ENCODE data around the gene TOMT.

The TOMT gene

DNA sequence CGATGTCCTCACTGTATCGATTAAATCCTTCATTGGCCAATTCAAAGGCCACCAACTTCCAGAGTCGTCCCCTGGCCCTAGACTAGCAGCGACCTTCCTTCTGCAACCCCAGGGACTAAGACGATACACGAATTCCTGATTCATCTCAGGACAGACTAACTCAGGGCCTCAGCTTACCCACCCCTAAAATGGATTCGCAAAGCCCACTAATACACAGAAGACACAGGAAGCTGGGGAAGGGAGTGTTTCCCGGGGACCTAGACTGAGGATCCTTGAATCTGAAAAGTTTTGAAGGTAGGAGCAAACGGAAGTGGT lies 3.1 kb upstream of the TOMT start:
- H3K4me3 Mint-ChIP-seq = peak overlapping the region; percentile 98
- no peaks in the 10 kb centered on the region for H3K9me3 Mint-ChIP-seq
- peaks cover 17% of the 10 kb centered on the region for H3K36me3 Mint-ChIP-seq
- no peak for DNase-seq (ENCODE audit: low spot score in 2 of 2)
- peaks cover 43% of the 10 kb centered on the region for H3K4me1 Mint-ChIP-seq
- no peaks in the 10 kb centered on the region for H3K27me3 Mint-ChIP-seq
- no peak for ATAC-seq (ENCODE audit: low read depth)
- H3K27ac Mint-ChIP-seq = peak overlapping the region; percentile 97

DNA sequence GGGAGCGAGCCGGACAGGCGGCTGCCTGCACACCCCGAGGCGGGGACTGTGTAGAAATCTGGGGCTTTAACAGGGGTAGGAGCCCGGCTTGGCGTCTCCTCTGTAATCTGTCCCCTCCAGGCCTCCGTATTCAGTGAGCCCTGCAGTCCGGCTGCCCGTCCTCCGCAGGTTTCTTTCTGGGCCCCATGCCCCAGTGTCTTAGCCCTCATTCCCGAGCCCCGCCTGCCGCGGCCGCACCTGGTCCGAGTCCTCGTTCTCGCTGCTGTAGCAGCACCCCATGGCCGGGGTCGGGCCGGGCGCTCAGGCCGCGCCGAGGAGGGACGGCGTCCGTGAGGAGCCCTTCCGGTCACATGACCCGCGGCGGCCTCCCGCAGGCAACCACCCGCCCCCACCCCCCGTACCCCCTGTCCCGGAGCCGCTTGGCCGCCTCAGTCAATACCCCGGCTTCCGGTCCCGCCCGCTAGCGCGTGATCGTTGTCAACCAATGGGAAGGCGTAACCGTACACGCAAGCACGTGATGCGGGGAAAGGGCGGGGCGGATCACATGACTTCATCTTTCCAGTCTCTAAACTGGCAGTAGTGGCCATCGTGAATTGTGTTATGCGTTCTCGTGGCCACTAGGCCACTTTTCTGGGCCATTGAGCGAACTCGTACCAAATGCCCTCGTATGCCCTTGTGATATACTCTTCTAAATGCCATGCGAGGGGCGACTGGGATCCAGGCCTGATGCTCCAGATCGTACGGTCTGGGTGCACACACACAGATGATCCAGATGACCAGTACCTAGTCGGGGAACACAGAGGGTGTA lies 2.6 kb upstream of the TOMT start, which contains the start of gene LAMTOR1:
Gene LAMTOR1, minus strand, starts transcription at position 352 of the 808 bp plus-strand sequence. Its CDS starts 73 bp downstream, at position 279.
- ATAC-seq (ENCODE audit: low read depth) = peak; percentile 98
- Mint-ChIP-seq H3K4me3 (peak within 1 kb of the TSS; percentile 98), H3K4me1 (peaks cover 38% of the 10 kb centered on the region), H3K36me3 (peaks cover 11% of the 10 kb centered on the region), H3K9me3 (no peaks in the 10 kb centered on the region), H3K27ac (peak within 1 kb of the TSS; percentile 97), H3K27me3 (no peaks in the 10 kb centered on the region)
- DNase-seq (ENCODE audit: low spot score in 2 of 2) = peak; percentile 89 to 93

DNA sequence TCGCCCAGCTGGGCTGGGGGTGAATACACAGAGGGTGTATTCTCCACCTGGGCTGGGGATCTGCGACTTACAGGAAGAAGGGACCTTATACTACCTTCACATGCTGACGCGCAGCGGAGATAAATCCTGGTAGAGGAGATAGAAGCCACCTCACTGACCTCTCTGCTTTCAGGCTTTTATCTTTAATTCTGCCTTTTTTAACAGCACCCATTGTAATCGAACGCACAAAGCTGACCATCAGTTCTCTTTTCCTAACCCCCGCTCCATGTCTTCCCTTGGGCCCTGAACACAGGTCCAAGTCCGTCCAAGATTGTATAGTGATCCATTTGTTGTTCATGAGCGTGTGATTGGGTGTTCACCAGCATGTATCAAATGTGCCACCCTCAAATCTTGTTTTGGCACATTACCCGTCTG lies 2.0 kb upstream of the TOMT start:
- no peaks in the 10 kb centered on the region for H3K27me3 Mint-ChIP-seq

DNA sequence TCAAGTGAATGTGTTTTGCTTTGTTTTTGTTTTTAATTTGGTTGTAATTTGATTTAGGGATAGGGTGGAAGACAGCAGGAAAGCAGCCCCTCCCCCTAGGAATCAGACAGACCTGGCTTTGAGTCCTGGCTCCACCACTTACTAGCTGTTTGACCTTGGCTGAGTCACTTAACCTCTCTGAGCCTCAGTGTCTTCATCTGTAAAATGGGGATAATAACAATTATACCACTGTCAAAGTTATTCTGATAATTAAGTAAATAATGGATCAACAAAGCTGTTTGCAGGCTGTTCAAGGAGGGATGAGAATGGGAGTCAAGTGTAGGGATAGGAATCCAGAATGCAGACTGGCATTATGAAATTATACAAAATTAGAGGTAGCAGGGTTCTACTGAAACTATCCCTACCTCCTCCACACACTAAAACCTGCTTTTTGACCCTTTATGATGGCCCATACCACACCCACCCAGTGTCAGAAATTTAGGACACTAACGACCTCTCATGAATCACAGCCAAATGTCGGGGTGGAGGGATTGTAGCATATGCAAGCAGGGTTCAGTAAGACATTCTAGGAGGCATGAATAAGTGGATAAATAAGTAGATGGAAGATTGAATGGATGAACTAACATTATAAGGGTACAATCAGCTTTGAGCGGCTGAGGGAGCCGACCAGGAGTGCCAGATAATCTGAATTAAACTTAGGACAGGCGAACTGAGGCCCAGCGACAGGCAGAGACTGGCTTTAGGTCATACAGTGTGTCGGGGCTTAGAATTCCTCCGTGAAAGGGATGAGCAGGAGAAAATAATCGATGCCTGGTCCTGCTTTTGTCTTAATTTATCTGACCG lies 5.8 kb downstream of the TOMT start:
- H3K27me3 Mint-ChIP-seq = peaks cover 3% of the 10 kb centered on the region

More for the DNA sequence above, 2.0 kb upstream of the TOMT start:
- Mint-ChIP-seq H3K4me1 (peaks cover 37% of the 10 kb centered on the region), H3K9me3 (no peaks in the 10 kb centered on the region), H3K36me3 (peaks cover 10% of the 10 kb centered on the region), H3K27ac (peak overlapping the region; percentile 97), H3K4me3 (peak overlapping the region; percentile 98)
- ATAC-seq (ENCODE audit: low read depth) (no peak), DNase-seq (ENCODE audit: low spot score in 2 of 2) (no peak)

DNA sequence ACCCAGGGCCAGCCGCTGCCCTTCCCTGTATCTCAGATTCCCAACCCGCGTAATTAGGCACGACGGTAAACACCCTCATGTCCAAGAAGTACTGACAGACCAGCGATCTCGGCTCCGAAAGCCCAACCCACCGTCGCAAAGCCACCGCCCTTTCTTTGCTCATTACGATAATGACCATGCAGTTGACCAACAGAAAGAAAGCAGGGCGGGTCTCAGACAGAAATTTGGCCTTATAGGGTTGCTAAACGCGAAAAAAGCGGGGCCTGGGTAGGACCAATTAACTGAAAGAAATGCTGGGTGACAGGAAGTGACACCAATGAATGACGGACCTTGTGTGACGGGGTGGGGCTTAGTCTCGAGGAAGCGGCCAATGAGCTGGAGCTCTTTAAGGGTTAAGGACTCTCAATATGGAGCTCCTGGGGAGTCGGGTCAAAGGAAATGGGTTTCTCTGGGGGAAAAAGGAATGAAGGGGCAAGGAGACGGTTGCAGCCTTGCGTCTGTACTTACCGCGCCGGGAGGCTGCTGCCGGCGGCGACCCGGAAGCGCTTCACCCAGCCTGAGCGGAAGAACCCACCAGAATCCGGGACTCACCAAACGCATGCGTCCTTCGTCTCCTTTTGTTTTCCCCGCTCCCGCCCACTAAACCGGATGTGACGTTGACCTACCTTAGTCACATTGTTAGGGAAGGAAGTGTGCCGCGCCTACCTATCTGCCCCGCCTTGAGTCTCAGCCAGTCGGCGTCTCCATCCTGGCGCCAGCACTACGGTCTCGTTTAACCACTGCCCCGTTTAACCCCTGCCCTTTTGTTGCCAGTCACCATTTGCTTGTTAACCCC lies 6.6 kb downstream of the TOMT start, which contains the start of gene ANAPC15:
Gene ANAPC15, minus strand, starts transcription at position 553 of the 835 bp plus-strand sequence. CDS start 1,419 bp downstream, outside the sequence.
- Mint-ChIP-seq H3K4me1 (peaks cover 16% of the 10 kb centered on the region), H3K27me3 (peaks cover 4% of the 10 kb centered on the region), H3K4me3 (peak within 1 kb of the TSS; percentile 95), H3K36me3 (peaks cover 6% of the 10 kb centered on the region), H3K9me3 (no peaks in the 10 kb centered on the region), H3K27ac (peak within 1 kb of the TSS; percentile 95)
- ATAC-seq (ENCODE audit: low read depth) = peak; percentile 84
- DNase-seq (ENCODE audit: low spot score in 2 of 2) = peak; percentile 92 to 97

More for the DNA sequence above, 5.8 kb downstream of the TOMT start:
- H3K36me3 Mint-ChIP-seq = peaks cover 8% of the 10 kb centered on the region
- ATAC-seq (ENCODE audit: low read depth) = no peak
- H3K9me3 Mint-ChIP-seq = no peaks in the 10 kb centered on the region
- H3K4me1 Mint-ChIP-seq = peaks cover 16% of the 10 kb centered on the region
- DNase-seq (ENCODE audit: low spot score in 2 of 2) = no peak
- peak overlapping the region; percentile 95 for H3K4me3 Mint-ChIP-seq
- peak overlapping the region; percentile 95 for H3K27ac Mint-ChIP-seq

DNA sequence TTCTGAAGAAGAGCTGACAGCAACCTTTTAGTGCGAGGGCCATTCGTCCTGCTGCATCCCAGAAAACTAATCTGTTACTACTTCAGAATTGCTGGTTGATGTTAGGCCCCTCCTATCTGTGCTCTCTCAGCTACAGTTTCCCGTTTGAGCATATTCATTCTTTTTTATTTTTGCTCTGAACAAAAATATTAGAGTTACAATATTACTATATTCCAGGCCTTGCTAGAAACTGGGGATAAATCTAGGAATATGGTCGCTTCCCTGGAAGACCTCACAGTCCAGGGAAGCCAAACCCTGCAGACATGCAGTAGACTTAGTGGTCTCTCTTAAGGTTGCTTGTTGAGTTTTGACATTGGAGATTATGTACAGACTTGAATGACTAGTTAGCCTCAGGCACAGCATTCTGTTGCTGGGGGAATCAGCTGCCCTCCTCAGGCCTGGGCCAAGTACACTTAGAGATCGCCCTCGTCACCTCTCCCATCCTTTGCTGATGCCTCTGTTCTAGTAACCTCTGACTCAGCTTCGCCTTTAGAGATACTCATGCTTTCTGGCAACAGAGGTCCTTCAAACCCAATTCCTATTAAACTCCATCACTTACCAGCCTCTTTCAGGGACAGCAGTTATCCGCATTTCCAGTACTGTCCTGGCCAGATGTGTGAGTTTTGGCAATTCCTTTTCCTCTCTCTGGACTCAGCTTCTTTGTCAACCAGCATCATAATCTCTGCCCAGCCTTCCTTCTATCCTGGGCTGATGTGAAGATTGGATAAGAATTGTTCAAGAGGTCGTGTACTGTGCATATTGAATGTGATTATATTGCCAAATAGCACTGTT lies 7.5 kb downstream of the TOMT start:
- peaks cover 6% of the 10 kb centered on the region for H3K27me3 Mint-ChIP-seq
- H3K4me1 Mint-ChIP-seq = peaks cover 16% of the 10 kb centered on the region
- no peaks in the 10 kb centered on the region for H3K9me3 Mint-ChIP-seq
- peak overlapping the region; percentile 95 for H3K27ac Mint-ChIP-seq
- H3K36me3 Mint-ChIP-seq = peaks cover 4% of the 10 kb centered on the region
- H3K4me3 Mint-ChIP-seq = peak overlapping the region; percentile 95
- ATAC-seq (ENCODE audit: low read depth) (peak; percentile 0), DNase-seq (ENCODE audit: low spot score in 2 of 2) (no peak)

DNA sequence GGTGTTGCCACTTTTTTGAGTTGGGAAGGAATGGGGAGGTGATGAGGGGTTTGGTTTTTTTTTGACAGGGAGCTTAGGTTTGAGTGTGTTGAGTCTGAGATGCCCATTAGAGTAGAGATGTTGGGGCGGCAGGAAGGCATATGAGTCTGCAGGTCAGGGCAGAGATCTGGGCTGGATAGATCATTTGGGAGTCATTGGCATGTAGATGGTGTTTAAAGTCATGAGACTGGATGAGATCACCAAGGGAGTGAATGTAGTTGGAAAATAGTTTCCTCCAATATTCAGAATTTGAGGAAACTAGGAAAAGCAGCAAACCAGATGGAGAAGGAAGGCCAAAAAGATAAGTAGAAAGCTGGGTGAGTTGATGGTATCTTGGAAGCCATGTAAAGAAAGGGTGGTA lies 8.8 kb downstream of the TOMT start:
- ATAC-seq (ENCODE audit: low read depth) = no peak
- Mint-ChIP-seq H3K9me3 (no peaks in the 10 kb centered on the region), H3K36me3 (peaks cover 4% of the 10 kb centered on the region), H3K4me1 (peaks cover 16% of the 10 kb centered on the region), H3K27ac (no peak overlapping the region), H3K4me3 (no peak overlapping the region), H3K27me3 (peaks cover 9% of the 10 kb centered on the region)
- DNase-seq (ENCODE audit: low spot score in 2 of 2) = no peak

DNA sequence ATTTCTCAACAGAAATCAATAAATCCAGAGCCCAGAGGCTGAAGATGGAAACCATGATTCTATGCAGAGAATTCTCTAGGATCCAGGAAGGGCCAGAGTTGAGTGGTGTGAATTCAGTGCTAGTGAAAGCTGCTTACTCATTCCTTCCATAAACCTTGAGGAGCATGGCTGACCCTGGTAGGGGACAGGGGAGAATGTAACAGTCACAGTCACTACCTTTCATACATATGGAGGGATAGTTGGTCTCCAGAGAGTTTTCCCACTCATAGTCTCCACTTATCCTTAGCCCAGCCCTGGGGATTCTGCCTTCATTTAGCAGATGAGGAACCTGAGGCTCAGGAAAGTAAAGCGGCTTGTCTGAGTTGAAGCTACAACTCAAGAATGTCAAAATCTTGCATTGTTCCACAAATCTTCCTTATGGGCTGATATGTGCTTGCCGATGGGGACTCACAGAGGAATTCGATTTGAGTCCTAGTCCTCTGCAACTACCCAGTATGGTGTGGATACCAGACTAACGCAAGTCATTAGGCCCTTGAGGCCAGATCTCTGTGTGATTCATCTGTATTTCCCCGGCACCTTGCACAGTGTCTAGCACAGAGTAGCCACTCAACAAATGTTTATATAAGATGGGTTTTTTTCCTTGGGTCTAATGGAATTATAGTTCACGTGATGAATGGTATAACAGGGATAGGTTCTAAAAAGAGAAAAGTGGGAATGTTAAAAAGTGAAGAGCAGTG lies 10.5 kb downstream of the TOMT start:
- peaks cover 2% of the 10 kb centered on the region for H3K36me3 Mint-ChIP-seq
- no peak overlapping the region for H3K4me3 Mint-ChIP-seq
- ATAC-seq (ENCODE audit: low read depth) = no peak
- no peaks in the 10 kb centered on the region for H3K9me3 Mint-ChIP-seq
- peaks cover 14% of the 10 kb centered on the region for H3K27me3 Mint-ChIP-seq
- H3K4me1 Mint-ChIP-seq = peaks cover 11% of the 10 kb centered on the region
- no peak overlapping the region for H3K27ac Mint-ChIP-seq
- no peak for DNase-seq (ENCODE audit: low spot score in 2 of 2)

DNA sequence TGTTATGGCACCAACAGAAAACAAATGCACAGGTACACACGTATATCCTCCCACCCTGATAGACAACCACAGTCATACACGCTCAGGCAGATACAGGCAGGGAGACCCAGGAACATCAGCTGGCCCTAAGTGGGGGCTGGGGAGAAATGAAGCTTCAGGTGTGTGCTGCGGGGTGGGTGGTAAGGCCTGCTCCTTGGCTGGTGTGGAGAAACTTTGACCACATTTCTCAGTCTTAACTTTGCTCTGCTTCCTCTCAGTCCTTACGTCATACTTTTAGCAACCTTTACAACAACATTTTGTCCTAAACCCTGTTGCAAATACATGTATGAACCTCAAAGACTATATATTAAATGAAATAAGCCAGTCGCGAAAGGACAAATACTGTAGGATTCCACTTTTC lies 13.5 kb downstream of the TOMT start:
- Mint-ChIP-seq H3K4me3 (no peak overlapping the region), H3K4me1 (no peaks in the 10 kb centered on the region), H3K9me3 (no peaks in the 10 kb centered on the region), H3K27me3 (peaks cover 20% of the 10 kb centered on the region), H3K27ac (no peak overlapping the region), H3K36me3 (peaks cover 2% of the 10 kb centered on the region)
- ATAC-seq (ENCODE audit: low read depth) (no peak), DNase-seq (ENCODE audit: low spot score in 2 of 2) (no peak)

DNA sequence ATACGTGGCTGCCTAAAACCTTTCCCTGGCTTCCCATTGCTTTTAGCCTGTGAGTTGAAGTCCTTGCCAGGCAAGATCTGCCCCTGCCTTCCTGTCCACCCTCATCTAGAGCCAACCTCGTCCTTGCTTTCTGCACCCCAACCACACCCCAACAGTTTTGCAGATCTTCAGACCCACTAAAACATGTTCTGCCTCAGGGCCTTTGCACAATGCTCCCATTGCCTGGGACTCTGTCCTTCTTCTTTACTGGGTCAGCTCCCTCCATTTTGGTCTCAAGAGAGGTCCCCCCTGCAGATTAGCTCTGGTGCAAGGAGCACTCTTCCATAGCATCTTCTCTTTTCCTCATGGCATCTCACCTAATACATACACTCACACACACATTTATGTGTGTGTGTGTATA lies 15.2 kb downstream of the TOMT start:
- no peak for ATAC-seq (ENCODE audit: low read depth)
- no peak overlapping the region for H3K4me3 Mint-ChIP-seq
- peaks cover 2% of the 10 kb centered on the region for H3K9me3 Mint-ChIP-seq
- peaks cover 23% of the 10 kb centered on the region for H3K27me3 Mint-ChIP-seq
- peaks cover 2% of the 10 kb centered on the region for H3K36me3 Mint-ChIP-seq
- DNase-seq (ENCODE audit: low spot score in 2 of 2) = no peak
- H3K27ac Mint-ChIP-seq = no peak overlapping the region
- H3K4me1 Mint-ChIP-seq = no peaks in the 10 kb centered on the region

DNA sequence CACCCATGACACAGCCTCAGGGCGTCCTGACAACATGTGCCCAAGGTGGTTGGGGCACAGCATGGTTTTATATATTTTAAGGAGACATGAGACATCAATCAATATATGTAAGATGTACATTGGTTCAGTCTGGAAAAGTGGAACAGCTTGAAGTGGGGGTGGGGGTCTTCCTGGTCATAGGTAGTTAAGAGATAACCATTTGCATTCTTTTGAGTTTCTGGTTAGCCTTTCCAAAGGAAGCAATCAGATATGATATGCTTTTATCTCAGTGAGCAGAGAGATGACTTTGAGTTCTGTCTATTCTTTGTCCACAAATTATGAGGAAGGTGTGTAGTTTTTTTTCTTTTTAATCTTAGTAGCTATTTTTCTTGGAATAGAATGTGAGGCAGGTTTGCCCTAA lies 16.9 kb downstream of the TOMT start:
- Mint-ChIP-seq H3K4me1 (no peaks in the 10 kb centered on the region), H3K27ac (no peak overlapping the region), H3K4me3 (no peak overlapping the region), H3K9me3 (peaks cover 4% of the 10 kb centered on the region), H3K36me3 (peaks cover 2% of the 10 kb centered on the region), H3K27me3 (peaks cover 20% of the 10 kb centered on the region)
- ATAC-seq (ENCODE audit: low read depth) (no peak), DNase-seq (ENCODE audit: low spot score in 2 of 2) (no peak)

DNA sequence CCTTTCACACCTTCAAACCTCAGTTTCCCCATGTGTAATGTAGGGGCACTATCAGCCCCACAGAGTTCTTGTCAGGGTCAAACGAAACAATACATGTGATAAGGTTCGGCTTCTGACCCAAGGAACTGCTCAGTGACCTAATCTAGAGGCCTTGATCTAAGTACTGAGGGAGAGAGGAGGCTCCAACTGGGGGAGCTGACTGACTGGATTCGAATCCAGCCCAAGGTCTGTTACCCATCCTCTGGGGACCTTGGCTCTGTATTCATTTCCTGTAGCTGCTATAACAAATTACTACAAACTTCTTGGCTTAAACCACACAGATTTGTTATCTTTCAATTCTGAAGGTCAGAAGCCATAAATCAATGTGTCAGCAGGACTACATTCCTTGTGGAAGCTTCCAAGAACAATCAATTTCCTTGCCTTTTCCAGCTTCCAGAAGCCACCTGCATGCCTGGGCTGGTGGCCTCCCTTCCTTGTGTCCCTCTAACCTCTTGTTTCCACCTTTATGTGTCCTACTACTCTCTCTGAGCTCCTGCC lies 17.5 kb downstream of the TOMT start:
- Mint-ChIP-seq H3K9me3 (peaks cover 4% of the 10 kb centered on the region), H3K27me3 (peaks cover 19% of the 10 kb centered on the region), H3K4me1 (no peaks in the 10 kb centered on the region), H3K27ac (no peak overlapping the region), H3K4me3 (no peak overlapping the region), H3K36me3 (peaks cover 2% of the 10 kb centered on the region)
- ATAC-seq (ENCODE audit: low read depth) = no peak
- no peak for DNase-seq (ENCODE audit: low spot score in 2 of 2)
